Hepatocyte (in vitro differentiated cells): ENCODE measurements around the gene BHLHE23. TPM values are rescaled to one million over a fixed set of nuclear protein-coding genes. Genes with fewer than 3 reads are reported as not detected.

Source experiments
- DNase-seq: peaks from one replicate; pipeline ENCODE4 v3.0.0-alpha.2; 2016; ENCODE audit warnings: low spot score
- H2AFZ ChIP-seq: fragments of 200-600 bp; sonication (generic); 2 replicates; pipeline ENCODE4 v1.6.0; 2016; ENCODE audit warnings: antibody characterized with exemption, mild to moderate bottlenecking
- H3K27ac ChIP-seq: fragments of 200-600 bp; sonication (generic); 2 replicates; pipeline ENCODE4 v1.5.1; 2016; ENCODE audit warnings: mild to moderate bottlenecking
- H3K27me3 ChIP-seq: fragments of 200-600 bp; sonication (generic); 2 replicates; pipeline ENCODE4 v1.6.1; 2016
- H3K36me3 ChIP-seq: fragments of 200-600 bp; sonication (generic); replicated peaks from 2 replicates; pipeline ENCODE4 v1.5.1; 2016; ENCODE audit warnings: low read depth; ENCODE audit not compliant: insufficient read depth
- H3K4me1 ChIP-seq: fragments of 200-600 bp; sonication (generic); 2 replicates; pipeline ENCODE4 v1.5.1; 2016; ENCODE audit warnings: mild to moderate bottlenecking, moderate library complexity; ENCODE audit not compliant: insufficient read depth
- H3K4me2 ChIP-seq: fragments of 200-600 bp; sonication (generic); 2 replicates; pipeline ENCODE4 v1.6.0; 2016
- H3K4me3 ChIP-seq: fragments of 200-600 bp; sonication (generic); 2 replicates; pipeline ENCODE4 v1.5.1; 2016; ENCODE audit warnings: mild to moderate bottlenecking
- H3K79me2 ChIP-seq: fragments of 200-600 bp; sonication (generic); 2 replicates; pipeline ENCODE4 v1.6.0; 2017; ENCODE audit warnings: mild to moderate bottlenecking
- H3K9me2 ChIP-seq: fragments of 200-600 bp; sonication (generic); replicated peaks from 2 replicates; pipeline ENCODE4 v1.6.0; 2017; ENCODE audit warnings: mild to moderate bottlenecking; ENCODE audit not compliant: insufficient read depth
- H3K9me3 ChIP-seq: fragments of 200-600 bp; sonication (generic); 2 replicates; pipeline ENCODE4 v1.5.1; 2016; ENCODE audit warnings: low read depth, mild to moderate bottlenecking
- H4K20me1 ChIP-seq: fragments of 200-600 bp; sonication (generic); 2 replicates; pipeline ENCODE4 v1.6.0; 2016; ENCODE audit warnings: mild to moderate bottlenecking; ENCODE audit not compliant: insufficient read depth, poor library complexity, severe bottlenecking
- CTCF ChIP-seq: fragments of 200-600 bp; sonication (generic); IDR thresholded peaks from 2 replicates; pipeline ENCODE4 v1.5.1; 2016; ENCODE audit warnings: antibody characterized with exemption, mild to moderate bottlenecking; ENCODE audit not compliant: poor library complexity
- EZH2 ChIP-seq: fragments of 200-600 bp; sonication (generic); IDR thresholded peaks from 2 replicates; pipeline ENCODE4 v1.6.1; 2016; ENCODE audit warnings: antibody characterized with exemption, mild to moderate bottlenecking, borderline replicate concordance
- EZH2phosphoT487 ChIP-seq: fragments of 200-600 bp; sonication (generic); IDR thresholded peaks from one replicate; pipeline ENCODE4 v1.6.1; 2018; ENCODE audit warnings: antibody characterized with exemption, mild to moderate bottlenecking, low read depth, moderate library complexity; ENCODE audit not compliant: unreplicated experiment, severe bottlenecking
- WGBS: methylation state at CpG from one replicate; pipeline ENCODE4 v1.1.6; 2016; ENCODE audit warnings: low lambda C conversion rate; ENCODE audit errors: missing lambda C conversion rate; 5-methylcytosine and 5-hydroxymethylcytosine counted together
- polyA plus RNA-seq: library from polyadenylated mRNA; unstranded; fragments of >200 nt; fragmentation: Nextera tagmentation; extraction: Ambion mirVana; gene quantifications from 2 replicates; pipeline ENCODE4 v1.2.1, GENCODE V29; 2016
- total RNA-seq: library from RNA; depleted of rRNA; stranded (reverse); fragments of >200 nt; gene quantifications from 2 replicates; pipeline ENCODE4 v1.2.3, GENCODE V29; 2014

The BHLHE23 gene
- total and polyA plus RNA-seq, 2 experiments from 2014 or later, result not detected

GRCh38 chr20:62998449-62998848, 8.3 kb downstream of the BHLHE23 start:
- Histone ChIP-seq H3K9me2 (no peaks in the 10 kb centered on the region), H3K27me3 (peaks cover 51% of the 10 kb centered on the region), H3K9me3 (no peaks in the 10 kb centered on the region), H4K20me1 (no peaks in the 10 kb centered on the region), H3K4me3 (no peak overlapping the region), H3K79me2 (no peaks in the 10 kb centered on the region), H3K36me3 (no peaks in the 10 kb centered on the region), H3K4me2 (no peak overlapping the region), H2AFZ (no peak overlapping the region), H3K27ac (no peak overlapping the region), H3K4me1 (no peaks in the 10 kb centered on the region)
- WGBS, result 74% methylated on average over 5 of the region's 5 CpGs
- no peak for DNase-seq
- TF ChIP-seq EZH2phosphoT487 (no peak), CTCF (no peak), EZH2 (no peak)

DNA sequence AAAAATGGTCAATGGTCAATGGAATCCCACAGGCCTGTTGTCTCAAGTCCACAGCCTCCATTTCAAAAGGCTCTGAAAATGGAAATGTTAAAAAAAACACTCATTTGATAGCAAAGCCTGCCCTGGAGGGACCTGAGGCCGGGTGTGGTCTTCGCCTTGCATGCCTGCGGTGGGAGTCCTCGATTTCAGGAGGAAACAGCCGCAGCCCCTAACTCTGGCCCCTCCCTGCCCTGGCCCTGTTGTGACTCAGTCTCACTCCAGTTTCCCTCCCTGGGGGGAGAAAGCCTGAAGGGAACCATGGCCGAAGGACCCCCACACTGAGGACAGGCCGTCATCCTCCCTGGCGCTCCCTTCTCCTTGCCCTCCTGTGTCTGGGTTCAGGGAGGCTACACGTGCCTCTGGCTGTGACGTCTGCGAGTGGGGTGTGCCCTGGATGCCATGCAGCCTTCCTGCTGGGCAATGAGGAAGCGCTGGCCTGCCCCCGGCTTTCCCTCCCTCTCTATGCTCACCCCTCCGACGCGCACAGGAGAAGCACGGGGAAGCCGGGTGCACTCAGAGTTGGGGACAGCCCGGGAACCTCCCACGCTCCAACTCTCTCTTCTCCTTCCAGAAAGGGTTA, 9.2 kb downstream of the BHLHE23 start:
- H3K36me3 ChIP-seq, result no peaks in the 10 kb centered on the region
- no peak for DNase-seq
- no peaks in the 10 kb centered on the region for H3K9me2 ChIP-seq
- H3K27me3 ChIP-seq, result peaks cover 42% of the 10 kb centered on the region
- no peaks in the 10 kb centered on the region for H3K9me3 ChIP-seq
- no peaks in the 10 kb centered on the region for H3K4me1 ChIP-seq
- H2AFZ ChIP-seq, result no peak overlapping the region
- no peak overlapping the region for H3K27ac ChIP-seq
- H3K79me2 ChIP-seq, result no peaks in the 10 kb centered on the region
- H4K20me1 ChIP-seq, result no peaks in the 10 kb centered on the region
- TF ChIP-seq CTCF (no peak), EZH2 (no peak), EZH2phosphoT487 (no peak)
- 67% methylated on average over 20 of the region's 20 CpGs for WGBS
- H3K4me3 ChIP-seq, result no peak overlapping the region
- no peak overlapping the region for H3K4me2 ChIP-seq

DNA sequence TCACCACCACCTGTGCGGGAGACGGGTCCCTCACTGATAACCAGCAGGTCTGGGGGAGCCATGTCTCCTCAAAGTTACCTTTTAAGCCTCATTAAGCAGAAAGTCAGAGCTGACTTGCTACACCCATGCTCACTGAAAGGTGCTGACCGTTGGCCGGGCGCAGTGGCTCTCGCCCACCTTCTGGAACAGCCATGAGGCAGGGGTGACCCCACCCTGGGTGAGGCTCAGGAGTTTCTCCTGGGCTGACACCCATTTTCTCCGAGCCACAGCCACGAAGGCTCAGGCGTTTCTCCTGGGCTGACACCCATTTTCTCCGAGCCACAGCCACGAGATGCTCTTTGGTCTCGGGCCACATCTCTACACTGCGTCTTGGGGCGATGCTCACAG, 10.2 kb downstream of the BHLHE23 start:
- H3K9me3 ChIP-seq, result no peaks in the 10 kb centered on the region
- H2AFZ ChIP-seq, result no peak overlapping the region
- H3K4me1 ChIP-seq, result no peaks in the 10 kb centered on the region
- 93% methylated on average over 14 of the region's 14 CpGs for WGBS
- no peaks in the 10 kb centered on the region for H3K79me2 ChIP-seq
- H3K4me3 ChIP-seq, result no peak overlapping the region
- H3K27ac ChIP-seq, result no peak overlapping the region
- H3K9me2 ChIP-seq, result no peaks in the 10 kb centered on the region
- TF ChIP-seq EZH2 (no peak), CTCF (no peak), EZH2phosphoT487 (no peak)
- H3K27me3 ChIP-seq, result peaks cover 34% of the 10 kb centered on the region
- DNase-seq, result no peak
- H3K4me2 ChIP-seq, result no peak overlapping the region
- no peaks in the 10 kb centered on the region for H4K20me1 ChIP-seq
- H3K36me3 ChIP-seq, result no peaks in the 10 kb centered on the region
